ENCODE data around the gene TMEM19.

Gene TMEM19

DNA sequence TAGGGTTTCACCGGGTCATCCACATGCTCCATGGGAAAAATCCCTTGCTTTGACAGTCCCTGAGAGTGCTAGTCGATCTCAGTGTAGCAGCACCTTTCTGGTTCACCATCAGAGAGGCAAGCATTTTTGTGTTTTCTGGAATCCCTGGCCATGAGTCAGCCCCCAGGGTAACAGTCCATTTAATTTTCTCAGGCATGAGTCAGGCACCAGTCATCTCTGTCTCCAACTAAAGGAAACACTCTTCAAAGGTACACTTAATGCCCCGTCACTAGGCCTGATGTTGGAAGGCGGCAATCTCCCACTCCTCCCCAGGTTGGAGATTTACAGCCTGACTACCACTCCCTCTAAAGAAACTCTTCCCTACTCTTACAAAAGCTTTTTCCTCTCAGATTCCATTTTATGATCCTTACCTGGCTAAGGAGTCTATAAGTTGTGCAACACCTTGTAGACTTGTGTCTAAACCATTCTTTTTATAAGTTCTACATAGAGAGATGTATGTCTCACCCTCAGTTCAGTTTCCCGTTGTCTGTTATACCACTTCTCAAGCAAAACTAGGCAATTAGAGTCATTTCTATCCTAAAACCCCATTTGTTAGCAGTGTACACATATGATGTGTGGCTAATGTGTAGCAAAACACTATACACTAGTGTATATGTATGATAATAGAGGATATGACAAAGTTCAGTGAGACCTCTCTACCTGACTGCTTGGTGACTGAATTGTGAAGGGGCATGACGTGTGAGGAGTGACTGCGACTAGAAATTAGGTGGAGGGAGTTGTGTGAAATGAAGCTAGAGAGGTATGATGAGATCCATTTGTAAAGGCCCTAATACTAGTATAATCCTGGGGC lies 24.6 kb downstream of the TMEM19 start:
- FAIRE-seq (no peak), DNase-seq (ENCODE audit: insufficient read length, low spot score) (no peak)

DNA sequence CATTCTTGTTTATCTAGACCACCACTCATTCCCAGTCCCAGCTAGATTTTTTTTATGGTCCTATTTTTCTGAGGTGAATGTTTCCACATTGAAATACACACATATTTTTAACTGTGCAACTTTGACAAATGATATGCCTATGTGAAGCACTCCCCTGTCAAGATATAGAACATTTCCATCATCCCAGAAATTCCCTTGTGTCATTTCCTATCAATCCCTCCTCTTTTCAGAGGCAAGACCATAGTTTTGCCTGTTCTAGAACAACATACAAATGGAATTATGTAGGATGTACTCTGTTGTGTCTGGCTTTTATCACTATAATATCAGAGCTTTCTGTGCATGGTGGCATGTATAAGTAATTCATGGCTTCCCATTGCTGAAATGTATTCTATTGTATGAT lies 32.7 kb downstream of the TMEM19 start:
- no peak for FAIRE-seq
- TF ChIP-seq, protein P1, sequence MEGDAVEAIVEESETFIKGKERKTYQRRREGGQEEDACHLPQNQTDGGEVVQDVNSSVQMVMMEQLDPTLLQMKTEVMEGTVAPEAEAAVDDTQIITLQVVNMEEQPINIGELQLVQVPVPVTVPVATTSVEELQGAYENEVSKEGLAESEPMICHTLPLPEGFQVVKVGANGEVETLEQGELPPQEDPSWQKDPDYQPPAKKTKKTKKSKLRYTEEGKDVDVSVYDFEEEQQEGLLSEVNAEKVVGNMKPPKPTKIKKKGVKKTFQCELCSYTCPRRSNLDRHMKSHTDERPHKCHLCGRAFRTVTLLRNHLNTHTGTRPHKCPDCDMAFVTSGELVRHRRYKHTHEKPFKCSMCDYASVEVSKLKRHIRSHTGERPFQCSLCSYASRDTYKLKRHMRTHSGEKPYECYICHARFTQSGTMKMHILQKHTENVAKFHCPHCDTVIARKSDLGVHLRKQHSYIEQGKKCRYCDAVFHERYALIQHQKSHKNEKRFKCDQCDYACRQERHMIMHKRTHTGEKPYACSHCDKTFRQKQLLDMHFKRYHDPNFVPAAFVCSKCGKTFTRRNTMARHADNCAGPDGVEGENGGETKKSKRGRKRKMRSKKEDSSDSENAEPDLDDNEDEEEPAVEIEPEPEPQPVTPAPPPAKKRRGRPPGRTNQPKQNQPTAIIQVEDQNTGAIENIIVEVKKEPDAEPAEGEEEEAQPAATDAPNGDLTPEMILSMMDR (IDR thresholded peaks at IDR 0.05; ENCODE audit: insufficient read depth, missing control alignments), result no peak
- DNase-seq (ENCODE audit: insufficient read length, low spot score), result no peak

More for the DNA sequence above, 24.6 kb downstream of the TMEM19 start:
- TF ChIP-seq, protein P1 (IDR thresholded peaks at IDR 0.05; ENCODE audit: insufficient read depth, missing control alignments), result no peak

DNA sequence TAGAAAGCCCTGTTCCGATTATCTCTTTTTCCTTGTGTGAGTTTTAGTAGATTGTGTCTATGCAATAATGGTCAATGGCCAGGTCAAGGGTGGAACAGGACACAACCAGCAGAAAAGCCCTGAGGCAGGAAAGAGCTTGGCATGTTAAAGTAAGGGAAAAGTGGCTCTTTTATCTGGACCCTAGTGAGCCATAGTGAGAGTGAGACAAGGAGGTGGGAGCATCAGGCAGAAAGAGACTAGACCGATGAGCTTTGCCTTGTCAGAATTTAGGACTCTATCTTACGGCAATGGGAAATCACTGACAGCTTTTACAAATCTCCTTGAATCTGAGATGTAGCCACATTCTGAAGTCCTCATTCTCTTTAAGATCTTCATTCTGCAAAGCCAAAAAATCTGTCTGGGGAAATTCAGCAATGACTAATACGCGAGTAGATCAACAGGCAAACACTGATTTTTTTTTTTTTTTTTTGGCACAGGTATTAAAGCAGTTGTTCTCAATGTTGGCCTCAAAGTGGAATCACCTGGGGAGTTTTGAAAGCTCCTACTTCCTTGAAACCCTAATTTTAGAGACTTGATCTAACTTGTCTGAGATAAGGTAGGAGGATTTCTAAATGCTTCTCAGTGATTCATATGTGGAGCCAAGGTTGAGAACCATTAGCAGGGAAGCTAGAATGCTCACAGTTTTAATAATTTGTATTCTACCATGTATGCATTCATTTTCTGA lies 33.9 kb downstream of the TMEM19 start:
- FAIRE-seq (no peak), DNase-seq (ENCODE audit: insufficient read length, low spot score) (no peak)
- TF ChIP-seq, protein P1 (IDR thresholded peaks at IDR 0.05; ENCODE audit: insufficient read depth, missing control alignments), result no peak

DNA sequence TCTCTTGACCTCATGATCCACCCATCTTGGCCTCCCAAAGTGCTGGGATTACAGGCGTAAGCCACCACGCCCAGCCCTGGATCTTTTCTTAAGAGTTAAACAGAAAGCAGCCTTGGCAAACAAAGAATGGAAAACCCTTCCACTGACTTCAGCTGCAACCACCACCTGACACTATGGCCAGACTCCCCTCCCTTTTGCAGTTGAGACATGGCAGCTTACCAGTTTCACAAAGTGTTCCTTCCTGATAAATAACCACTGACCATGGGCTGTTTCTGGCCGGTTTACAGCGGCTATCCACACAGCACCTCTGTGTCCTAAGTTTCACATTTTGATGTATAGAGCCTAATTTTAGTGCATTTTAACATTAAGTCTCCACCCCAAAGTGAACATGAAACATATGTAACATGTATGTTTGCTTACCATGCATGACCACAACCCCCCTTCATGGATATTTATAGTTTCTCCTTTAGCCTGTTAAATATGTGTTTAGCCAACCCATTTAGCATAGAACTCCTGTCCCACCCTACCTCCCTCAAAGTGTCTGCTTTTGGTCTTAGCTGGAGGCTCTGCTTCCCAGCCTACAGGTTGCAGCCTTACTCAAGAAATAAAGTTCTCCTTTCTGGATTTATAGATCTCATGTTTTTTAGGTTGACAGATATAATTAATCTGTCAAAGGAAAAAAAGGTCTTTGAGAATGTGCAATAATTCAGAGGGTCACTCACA lies 36.1 kb downstream of the TMEM19 start:
- DNase-seq (ENCODE audit: insufficient read length, low spot score) (no peak), FAIRE-seq (no peak)
- TF ChIP-seq, protein P1 (IDR thresholded peaks at IDR 0.05; ENCODE audit: insufficient read depth, missing control alignments), result no peak

DNA sequence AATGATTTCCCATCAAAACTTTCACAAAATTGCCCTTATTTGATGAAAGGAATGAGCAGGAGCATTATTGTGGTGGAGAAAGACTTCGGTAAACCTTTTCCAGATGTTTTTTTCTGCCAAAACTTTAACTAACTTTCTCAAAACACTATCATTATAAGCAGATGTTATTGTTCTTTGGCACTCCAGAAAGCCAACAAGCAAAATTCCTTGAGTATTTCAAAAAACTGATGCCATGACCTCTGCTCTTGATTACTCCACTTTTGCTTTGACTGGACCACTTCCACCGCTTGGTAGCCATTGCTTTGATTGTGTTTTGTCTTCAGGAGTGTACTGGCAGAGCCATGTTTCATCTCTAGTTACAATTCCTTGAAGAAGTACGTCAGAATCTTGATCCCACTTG lies 39.1 kb downstream of the TMEM19 start:
- no peak for FAIRE-seq
- DNase-seq (ENCODE audit: insufficient read length, low spot score), result no peak
- TF ChIP-seq, protein P1 (IDR thresholded peaks at IDR 0.05; ENCODE audit: insufficient read depth, missing control alignments), result no peak

DNA sequence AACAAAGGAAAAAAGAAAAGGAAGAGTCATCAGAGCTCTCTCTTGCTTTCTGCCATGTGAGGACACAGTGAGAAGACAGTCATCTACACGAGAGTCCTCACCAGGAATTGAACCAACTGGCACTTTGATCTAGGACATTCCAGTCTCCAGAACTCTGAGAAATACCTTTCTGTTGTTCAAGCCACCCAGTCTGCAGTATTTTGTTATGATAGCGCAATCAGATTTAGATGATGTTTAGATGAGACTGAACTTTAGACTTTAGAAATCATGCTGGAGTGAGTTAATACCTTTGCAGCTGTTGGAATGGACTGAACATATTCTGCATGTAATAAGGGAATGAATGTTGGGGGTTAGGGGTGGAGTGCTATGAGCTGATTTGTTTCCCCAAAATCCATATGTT lies 40.7 kb downstream of the TMEM19 start:
- FAIRE-seq, result no peak
- TF ChIP-seq, protein P1 (IDR thresholded peaks at IDR 0.05; ENCODE audit: insufficient read depth, missing control alignments), result no peak
- no peak for DNase-seq (ENCODE audit: insufficient read length, low spot score)
